Keratinocyte (primary cell): ENCODE results near the gene PI3. TPM values are rescaled to one million over a fixed set of nuclear protein-coding genes. Genes with fewer than 3 reads are reported as not detected.

Source experiments
- DNase-seq: peaks from one replicate; pipeline ENCODE4 v3.0.0-alpha.2; 2011; ENCODE audit warnings: low read depth, missing footprints, low spot score
- FAIRE-seq: peaks from 2 replicates; lab custom pipeline; 2011; peaks lifted over from hg19 to GRCh38; lab: Jason Lieb, UNC
- H2AFZ ChIP-seq: 2 replicates; pipeline ENCODE4 v1.6.0; 2012; ENCODE audit warnings: low read length, control low read depth, inconsistent platforms; ENCODE audit not compliant: control insufficient read depth
- H3K27ac ChIP-seq: 2 replicates; pipeline ENCODE4 v1.5.1; 2011; ENCODE audit warnings: low read length; ENCODE audit not compliant: control insufficient read depth, insufficient read depth
- H3K27me3 ChIP-seq: 3 replicates; pipeline ENCODE4 v1.6.0; 2011; ENCODE audit warnings: low read length; ENCODE audit not compliant: control insufficient read depth, insufficient read depth; ENCODE audit errors: extremely low read depth
- H3K36me3 ChIP-seq, 2 experiments: 2 replicates in 1 of 2; 3 replicates in 1 of 2; pipeline ENCODE4 v1.5.1; 2011; ENCODE audit warnings: low read length in 2 of 2, mild to moderate bottlenecking in 1 of 2; ENCODE audit not compliant: control insufficient read depth in 2 of 2, insufficient read depth in 2 of 2; ENCODE audit errors: extremely low read depth in 1 of 2
- H3K4me1 ChIP-seq: 3 replicates; pipeline ENCODE4 v1.5.1; 2011; ENCODE audit warnings: low read length; ENCODE audit not compliant: control insufficient read depth, insufficient read depth; ENCODE audit errors: extremely low read depth
- H3K4me2 ChIP-seq: 3 replicates; pipeline ENCODE4 v1.6.0; 2011; ENCODE audit warnings: low read depth, low read length; ENCODE audit not compliant: control insufficient read depth, insufficient read depth; ENCODE audit errors: extremely low read depth
- H3K4me3 ChIP-seq, 3 experiments: fragments of 200-600 bp in 1 of 3; sonication (generic) in 1 of 3; 2 replicates in 2 of 3; 3 replicates in 1 of 3; pipeline ENCODE4 v1.5.1; 2011 to 2016; ENCODE audit warnings: low read length in 3 of 3, mild to moderate bottlenecking in 3 of 3, control low read depth in 2 of 3, inconsistent platforms in 1 of 3, low read depth in 1 of 3, mixed read lengths in 1 of 3, mixed run types in 1 of 3, moderate library complexity in 1 of 3; ENCODE audit not compliant: control insufficient read depth in 2 of 3, insufficient read depth in 2 of 3; ENCODE audit errors: extremely low read depth in 1 of 3
- H3K79me2 ChIP-seq: 2 replicates; pipeline ENCODE4 v1.6.0; 2012; ENCODE audit warnings: low read length; ENCODE audit not compliant: control insufficient read depth, insufficient read depth
- H3K9ac ChIP-seq: 3 replicates; pipeline ENCODE4 v1.6.0; 2011; ENCODE audit warnings: low read length; ENCODE audit not compliant: control insufficient read depth, insufficient read depth; ENCODE audit errors: extremely low read depth
- H3K9me1 ChIP-seq: 3 replicates; pipeline ENCODE4 v1.6.0; 2011; ENCODE audit warnings: low read length; ENCODE audit not compliant: control insufficient read depth, insufficient read depth; ENCODE audit errors: extremely low read depth
- H3K9me3 ChIP-seq: 2 replicates; pipeline ENCODE4 v1.5.1; 2012; ENCODE audit warnings: low read depth, low read length; ENCODE audit not compliant: control insufficient read depth
- H4K20me1 ChIP-seq: 3 replicates; pipeline ENCODE4 v1.6.0; 2011; ENCODE audit warnings: low read length; ENCODE audit not compliant: control insufficient read depth, insufficient read depth; ENCODE audit errors: extremely low read depth
- CTCF ChIP-seq, 3 experiments: IDR thresholded peaks in 1 of 3; conservative IDR thresholded peaks in 1 of 3; optimal IDR thresholded peaks in 1 of 3; 2 replicates in 2 of 3; 3 replicates in 1 of 3; pipeline versions ENCODE3 to v1.5.1; 2011; ENCODE audit warnings: low read length in 3 of 3, mild to moderate bottlenecking in 3 of 3, moderate library complexity in 2 of 3, control low read depth in 1 of 3, inconsistent platforms in 1 of 3; ENCODE audit not compliant: insufficient read depth in 2 of 3; ENCODE audit errors: extremely low read depth in 1 of 3
- EZH2 ChIP-seq: IDR thresholded peaks from one replicate; pipeline ENCODE4 v1.6.1; 2012; ENCODE audit warnings: inconsistent platforms, mild to moderate bottlenecking, low read length, moderate library complexity
- dilution Hi-C: fragments of 300-500 bp; cut with MboI; formaldehyde crosslinking; loops from one replicate; pipeline ENCODE4 v1.7.0; 2020; ENCODE audit warnings: low sequenced_read_pairs; ENCODE audit not compliant: extremely low pct_ligation_motif_present
- polyA plus RNA-seq, 5 experiments: library from polyadenylated mRNA; depleted of rRNA in 3 of 5; stranded (reverse) in 3 of 5; stranded (forward) in 1 of 5; unstranded in 1 of 5; fragments of >200 nt; gene quantifications; 1 replicate in 1 of 5; 2 replicates in 3 of 5; 3 replicates in 1 of 5; pipeline versions ENCODE4 v1.2.1 to v1.2.3, GENCODE V29; 2011 to 2012; ENCODE audit warnings: missing spikeins in 2 of 5, low read depth in 1 of 5, low replicate concordance in 1 of 5

Gene PI3
- polyA plus RNA-seq, 1 donor (not counting 4 experiments of a cell fraction or from before 2014, with no cell fraction given): 71.1 TPM

- Histone ChIP-seq H3K27me3 (peaks cover 18% of the 10 kb centered on the region), H3K79me2 (no peaks in the 10 kb centered on the region), H4K20me1 (no peaks in the 10 kb centered on the region), H3K9me3 (no peaks in the 10 kb centered on the region), H3K4me1 (no peaks in the 10 kb centered on the region), H3K9ac (no peak overlapping the region), H2AFZ (no peak overlapping the region), H3K27ac (no peak overlapping the region), H3K4me3 (no peak overlapping the region), H3K4me2 (no peak overlapping the region), H3K9me1 (no peaks in the 10 kb centered on the region), H3K36me3 (no peaks in the 10 kb centered on the region)
- FAIRE-seq (no peak), DNase-seq (no peak)
- TF ChIP-seq EZH2 (no peak), CTCF (optimal IDR thresholded peaks at IDR 0.05 in 1 of 3, IDR thresholded peaks at IDR 0.05 in 1 of 3, conservative IDR thresholded peaks at IDR 0.05 in 1 of 3; ENCODE audit: extremely low read depth in 1 of 3, insufficient read depth in 2 of 3, low read length in 3 of 3) (no peak)
- dilution Hi-C loops: no loop called here
Measured at GRCh38 chr20:45176526-45177267, 2.0 kb downstream of the PI3 start.

- H3K27me3 ChIP-seq: peaks cover 14% of the 10 kb centered on the region
- no peak overlapping the region for H3K4me2 ChIP-seq
- H3K36me3 ChIP-seq: no peaks in the 10 kb centered on the region
- H3K27ac ChIP-seq: no peak overlapping the region
- FAIRE-seq (no peak), DNase-seq (no peak)
- H3K9ac ChIP-seq: no peak overlapping the region
- no peak for TF ChIP-seq EZH2
- no peak for TF ChIP-seq CTCF (optimal IDR thresholded peaks at IDR 0.05 in 1 of 3, IDR thresholded peaks at IDR 0.05 in 1 of 3, conservative IDR thresholded peaks at IDR 0.05 in 1 of 3; ENCODE audit: extremely low read depth in 1 of 3, insufficient read depth in 2 of 3, low read length in 3 of 3)
- dilution Hi-C loops: no loop called here
- H3K9me3 ChIP-seq: no peaks in the 10 kb centered on the region
- H4K20me1 ChIP-seq: no peaks in the 10 kb centered on the region
- H3K4me1 ChIP-seq: no peaks in the 10 kb centered on the region
- no peak overlapping the region for H3K4me3 ChIP-seq
- no peaks in the 10 kb centered on the region for H3K79me2 ChIP-seq
- no peak overlapping the region for H2AFZ ChIP-seq
- no peaks in the 10 kb centered on the region for H3K9me1 ChIP-seq
Measured at GRCh38 chr20:45179166-45179565, 4.5 kb downstream of the PI3 start.
